H9 (cell line): ENCODE results near the gene SAMD8. TPM values are rescaled to one million over a fixed set of nuclear protein-coding genes. Genes with fewer than 3 reads are reported as not detected.

Experiments used
- DNase-seq: peaks from one replicate; pipeline ENCODE4 v3.0.0-alpha.2; 2017
- H2AFZ ChIP-seq: one replicate; pipeline ENCODE4 v1.6.1; 2013; ENCODE audit warnings: mild to moderate bottlenecking, low read length, control low read depth, moderate library complexity
- H2AK5ac ChIP-seq: 2 replicates; pipeline ENCODE4 v1.6.1; 2013; ENCODE audit warnings: low read length, control low read depth, mixed read lengths; ENCODE audit not compliant: insufficient read length
- H2BK120ac ChIP-seq: one replicate; pipeline ENCODE4 v1.6.1; 2013; ENCODE audit warnings: low read depth, mild to moderate bottlenecking, low read length, control low read depth, inconsistent platforms; ENCODE audit not compliant: poor library complexity, severe bottlenecking
- H2BK12ac ChIP-seq: 2 replicates; pipeline ENCODE4 v1.6.1; 2013; ENCODE audit warnings: low read length, control low read depth, mixed read lengths, low read depth; ENCODE audit not compliant: insufficient read length
- H2BK15ac ChIP-seq: 2 replicates; pipeline ENCODE4 v1.6.1; 2013; ENCODE audit warnings: low read depth, low read length, control low read depth
- H2BK20ac ChIP-seq: one replicate; pipeline ENCODE4 v1.6.1; 2013; ENCODE audit warnings: low read depth, mild to moderate bottlenecking, low read length, control low read depth, inconsistent platforms; ENCODE audit not compliant: poor library complexity, severe bottlenecking
- H2BK5ac ChIP-seq: 2 replicates; pipeline ENCODE4 v1.6.1; 2013; ENCODE audit warnings: low read length, control low read depth, mixed read lengths; ENCODE audit not compliant: insufficient read length
- H3K14ac ChIP-seq: 2 replicates; pipeline ENCODE4 v1.6.1; 2013; ENCODE audit warnings: low read length, control low read depth; ENCODE audit not compliant: insufficient read depth
- H3K18ac ChIP-seq: 2 replicates; pipeline ENCODE4 v1.6.1; 2013; ENCODE audit warnings: low read depth, mild to moderate bottlenecking, mixed read lengths, low read length, control low read depth; ENCODE audit not compliant: insufficient read length
- H3K23ac ChIP-seq: 2 replicates; pipeline ENCODE4 v1.6.1; 2013; ENCODE audit warnings: low read length, control low read depth, mixed read lengths, low read depth; ENCODE audit not compliant: insufficient read length
- H3K23me2 ChIP-seq: 2 replicates; pipeline ENCODE4 v1.6.1; 2013; ENCODE audit warnings: low read depth, mild to moderate bottlenecking, mixed read lengths, low read length, control low read depth; ENCODE audit not compliant: insufficient read length, poor library complexity, severe bottlenecking
- H3K27ac ChIP-seq: 2 replicates; pipeline ENCODE4 v1.5.1; 2013; ENCODE audit warnings: low read length, control low read depth, mixed read lengths, low read depth; ENCODE audit not compliant: insufficient read length
- H3K27me3 ChIP-seq: 2 replicates; pipeline ENCODE4 v1.6.1; 2013; ENCODE audit warnings: low read length, control low read depth, inconsistent platforms; ENCODE audit not compliant: insufficient read depth
- H3K4ac ChIP-seq: 2 replicates; pipeline ENCODE4 v1.6.1; 2013; ENCODE audit warnings: low read depth, mild to moderate bottlenecking, control low read depth, inconsistent platforms, low read length, moderate library complexity
- H3K4me1 ChIP-seq: 2 replicates; pipeline ENCODE4 v1.6.1; 2013; ENCODE audit warnings: low read length, control low read depth, inconsistent platforms; ENCODE audit not compliant: insufficient read depth
- H3K4me2 ChIP-seq: 2 replicates; pipeline ENCODE4 v1.6.1; 2013; ENCODE audit warnings: low read length, control low read depth, mixed read lengths; ENCODE audit not compliant: insufficient read length, insufficient read depth
- H3K56ac ChIP-seq: 2 replicates; pipeline ENCODE4 v1.6.1; 2013; ENCODE audit warnings: low read depth, mild to moderate bottlenecking, mixed read lengths, low read length, control low read depth; ENCODE audit not compliant: insufficient read length
- H3K79me1 ChIP-seq: 2 replicates; pipeline ENCODE4 v1.6.1; 2013; ENCODE audit warnings: low read depth, mild to moderate bottlenecking, moderate library complexity, low read length, control low read depth, inconsistent platforms; ENCODE audit not compliant: insufficient read depth, poor library complexity, severe bottlenecking
- H3K79me2 ChIP-seq: 2 replicates; pipeline ENCODE4 v1.6.1; 2013; ENCODE audit warnings: low read length, control low read depth, inconsistent platforms; ENCODE audit not compliant: insufficient read depth
- H3K9ac ChIP-seq: 2 replicates; pipeline ENCODE4 v1.6.1; 2013; ENCODE audit warnings: low read length, control low read depth, mixed read lengths; ENCODE audit not compliant: insufficient read length; ENCODE audit errors: extremely low read depth
- H3K9me3 ChIP-seq: one replicate; pipeline ENCODE4 v1.6.1; 2013; ENCODE audit warnings: low read depth, low read length, inconsistent platforms; ENCODE audit not compliant: control insufficient read depth
- H3T11ph ChIP-seq: one replicate; pipeline ENCODE4 v1.6.1; 2013; ENCODE audit warnings: mild to moderate bottlenecking, low read length, control low read depth, inconsistent platforms
- H4K20me1 ChIP-seq: one replicate; pipeline ENCODE4 v1.6.1; 2013; ENCODE audit not compliant: control insufficient read depth, insufficient read length, insufficient read depth
- H4K5ac ChIP-seq: 2 replicates; pipeline ENCODE4 v1.6.1; 2013; ENCODE audit warnings: low read depth, mild to moderate bottlenecking, mixed read lengths, low read length, control low read depth; ENCODE audit not compliant: insufficient read length
- H4K8ac ChIP-seq: replicated peaks from 2 replicates; pipeline ENCODE4 v1.6.1; 2013; ENCODE audit warnings: low read length, control low read depth, mixed read lengths, low read depth; ENCODE audit not compliant: insufficient read length
- H4K91ac ChIP-seq: 2 replicates; pipeline ENCODE4 v1.6.1; 2013; ENCODE audit warnings: low read depth, mild to moderate bottlenecking, moderate library complexity, mixed read lengths, low read length, control low read depth; ENCODE audit not compliant: insufficient read length
- H3K27ac Mint-ChIP-seq, 3 experiments: 2 replicates in 2 of 3; 3 replicates in 1 of 3; pipeline ENCODE4 v1.8.0; 2020 to 2021; ENCODE audit warnings: mixed read lengths in 3 of 3, mild to moderate bottlenecking in 1 of 3, moderate library complexity in 1 of 3
- H3K27me3 Mint-ChIP-seq: 2 replicates; pipeline ENCODE4 v1.8.0; 2021; ENCODE audit warnings: low read depth, mild to moderate bottlenecking, moderate library complexity, mixed read lengths
- H3K36me3 Mint-ChIP-seq, 3 experiments: 2 replicates in 2 of 3; 3 replicates in 1 of 3; pipeline ENCODE4 v1.8.0; 2020 to 2021; ENCODE audit warnings: low read depth in 3 of 3, mixed read lengths in 3 of 3; ENCODE audit not compliant: insufficient read depth in 1 of 3
- H3K4me1 Mint-ChIP-seq, 2 experiments: 2 replicates each; pipeline ENCODE4 v1.8.0; 2020; ENCODE audit warnings: mixed read lengths in 2 of 2
- H3K4me3 Mint-ChIP-seq, 2 experiments: 2 replicates in 1 of 2; 3 replicates in 1 of 2; pipeline ENCODE4 v1.8.0; 2020 to 2021; ENCODE audit warnings: mild to moderate bottlenecking in 2 of 2, mixed read lengths in 2 of 2, moderate library complexity in 1 of 2
- H3K9me3 Mint-ChIP-seq, 2 experiments: 2 replicates in 1 of 2; 3 replicates in 1 of 2; pipeline ENCODE4 v1.8.0; 2020; ENCODE audit warnings: mild to moderate bottlenecking in 2 of 2, mixed read lengths in 2 of 2, moderate library complexity in 1 of 2
- CTCF ChIP-seq: fragments of 200-600 bp; sonication (generic); conservative IDR thresholded peaks from 3 replicates; pipeline ENCODE4 v1.8.0; 2021; ENCODE audit warnings: antibody characterized with exemption, mild to moderate bottlenecking
- WGBS: extraction: QIAGEN DNeasy Blood & Tissue Kit; methylation state at CpG from one replicate; pipeline ENCODE4 v1.1.7; 2013; ENCODE audit warnings: missing lambda C conversion rate, low lambda C conversion rate, mixed read lengths; ENCODE audit not compliant: insufficient read length; ENCODE audit errors: extremely low coverage; 5-methylcytosine and 5-hydroxymethylcytosine counted together
- total RNA-seq: library from RNA; stranded (reverse); gene quantifications from 2 replicates; pipeline ENCODE4 v1.2.1, GENCODE V29; 2021

Gene SAMD8
- total RNA-seq, 1 experiment from 2014 or later = 18.8 TPM

GRCh38 chr10:75079436-75080083, 31.9 kb upstream of the SAMD8 start:
- no peak overlapping the region for H3T11ph ChIP-seq
- H4K5ac ChIP-seq = no peak overlapping the region
- H3K23me2 ChIP-seq = no peaks in the 10 kb centered on the region
- H3K4ac ChIP-seq = no peak overlapping the region
- H2BK120ac ChIP-seq = no peak overlapping the region
- peaks cover 9% of the 10 kb centered on the region for H3K4me1 ChIP-seq
- H3K56ac ChIP-seq = no peak overlapping the region
- no peak overlapping the region for H2AK5ac ChIP-seq
- H3K27me3 ChIP-seq = no peaks in the 10 kb centered on the region
- no peak overlapping the region for H3K18ac ChIP-seq
- H2BK12ac ChIP-seq = no peak overlapping the region
- Mint-ChIP-seq H3K9me3 (peaks cover 6 to 9% of the 10 kb centered on the region in 2 experiments), H3K4me3 (peak overlapping the region in 1 of 2 experiments; percentile 50; a peak in 1 of 5 replicates), H3K4me1 (peaks cover 53 to 63% of the 10 kb centered on the region in 2 experiments), H3K36me3 (peaks cover 0 to 9% (median 4%) of the 10 kb centered on the region in 3 experiments; a peak in 3 of 7 replicates), H3K27ac (peak overlapping the region in 2 of 3 experiments; percentile 58 to 67; a peak in 2 of 7 replicates), H3K27me3 (peaks cover 14% of the 10 kb centered on the region)
- no peak overlapping the region for H3K4me2 ChIP-seq
- no peak overlapping the region for H2BK15ac ChIP-seq
- H3K79me1 ChIP-seq = no peaks in the 10 kb centered on the region
- H3K9ac ChIP-seq = no peak overlapping the region
- H2BK5ac ChIP-seq = no peak overlapping the region
- WGBS = no CpG with 5 or more reads among the region's 9 CpGs
- no peaks in the 10 kb centered on the region for H3K9me3 ChIP-seq
- H2AFZ ChIP-seq = no peak overlapping the region
- no peak overlapping the region for H2BK20ac ChIP-seq
- no peak overlapping the region for H3K27ac ChIP-seq
- no peak overlapping the region for H3K14ac ChIP-seq
- DNase-seq = no peak
- H4K8ac ChIP-seq = no peak overlapping the region
- no peak overlapping the region for H4K91ac ChIP-seq
- TF ChIP-seq CTCF = no peak
- H4K20me1 ChIP-seq = no peaks in the 10 kb centered on the region
- no peaks in the 10 kb centered on the region for H3K79me2 ChIP-seq
- no peak overlapping the region for H3K23ac ChIP-seq
